Upper lobe of left lung (tissue), 6 donors: Measurements from ENCODE around the gene FOXO1. TPM values are rescaled to one million over a fixed set of nuclear protein-coding genes. Genes with fewer than 3 reads are reported as not detected.

ENCODE experiments used
- ATAC-seq, 2 donors: fragments of 200-7000 bp; cut with Tn5 transposase; one replicate each; pipeline ENCODE4 v1.9.1; 2022; ENCODE audit warnings: mild to moderate bottlenecking in 2 of 2, moderate library complexity in 2 of 2; ENCODE audit not compliant: low FRiP score in 2 of 2
- DNase-seq, 2 donors: peaks; one replicate each; pipeline ENCODE4 v3.0.0-alpha.2; 2019 to 2020
- H3K27ac ChIP-seq, 4 donors: fragments of 200-600 bp; sonication (generic); one replicate each; pipeline ENCODE4 v1.5.1; 2016 to 2019
- H3K27me3 ChIP-seq, 4 donors: fragments of 200-600 bp; sonication (generic); one replicate each; pipeline ENCODE4 v1.5.1; 2017 to 2019
- H3K36me3 ChIP-seq, 4 donors: fragments of 200-600 bp; sonication (generic); one replicate each; pipeline ENCODE4 v1.5.1; 2016 to 2019
- H3K4me1 ChIP-seq, 4 donors: fragments of 200-600 bp; sonication (generic); one replicate each; pipeline ENCODE4 v1.5.1; 2018 to 2019
- H3K4me3 ChIP-seq, 4 donors: fragments of 200-600 bp; sonication (generic); one replicate each; pipeline ENCODE4 v1.5.1; 2017 to 2019; ENCODE audit warnings: mild to moderate bottlenecking in 2 of 4, moderate library complexity in 1 of 4
- H3K9me3 ChIP-seq, 4 donors: fragments of 200-600 bp; sonication (generic); one replicate each; pipeline ENCODE4 v1.5.1; 2018 to 2019
- EP300 ChIP-seq, 4 donors: sonication (generic); formaldehyde crosslinking; IDR thresholded peaks; one replicate each; pipeline ENCODE4 v1.5.1; 2017; ENCODE audit warnings: antibody characterized with exemption in 4 of 4, control low read depth in 2 of 4
- POLR2A ChIP-seq, 4 donors: fragments of 450-650 bp; IDR thresholded peaks; one replicate each; pipeline ENCODE4 v1.5.1; 2016 to 2017; ENCODE audit warnings: antibody characterized with exemption in 4 of 4, mild to moderate bottlenecking in 2 of 4
- POLR2AphosphoS5 ChIP-seq, 2 donors: sonication (generic); formaldehyde crosslinking; IDR thresholded peaks; one replicate each; pipeline ENCODE4 v1.5.1; 2017; ENCODE audit warnings: antibody characterized with exemption in 2 of 2
- WGBS, 2 donors: methylation state at CpG; one replicate each; pipeline ENCODE4 v1.1.5; 2017 to 2018; 5-methylcytosine and 5-hydroxymethylcytosine counted together
- total RNA-seq, 6 donors: library from RNA; depleted of rRNA in 4 of 6; stranded (reverse); fragments of >200 nt in 4 of 6; gene quantifications; one replicate each; pipeline versions ENCODE4 v1.1.0 to v1.2.1, GENCODE V29; 2016 to 2021
- TF ChIP-seq, protein P1 (sequence below), 6 experiments: fragments of 450-650 bp in 4 of 6; fragments of 200-600 bp in 2 of 6; sonication (generic) in 2 of 6; IDR thresholded peaks; one replicate each; pipeline ENCODE4 v1.5.1; 2016 to 2019; ENCODE audit warnings: antibody characterized with exemption in 6 of 6
- donor health status: DM: no; HTN: no; CAD: no; lungs with moderate emphysema.
- donor health status: DM: no; HTN: yes; CAD: no; lungs with severe emphysema.

Gene FOXO1
- total RNA-seq, 6 donors from 2014 or later: 23.0 to 36.8 (median 31.2) TPM

DNA sequence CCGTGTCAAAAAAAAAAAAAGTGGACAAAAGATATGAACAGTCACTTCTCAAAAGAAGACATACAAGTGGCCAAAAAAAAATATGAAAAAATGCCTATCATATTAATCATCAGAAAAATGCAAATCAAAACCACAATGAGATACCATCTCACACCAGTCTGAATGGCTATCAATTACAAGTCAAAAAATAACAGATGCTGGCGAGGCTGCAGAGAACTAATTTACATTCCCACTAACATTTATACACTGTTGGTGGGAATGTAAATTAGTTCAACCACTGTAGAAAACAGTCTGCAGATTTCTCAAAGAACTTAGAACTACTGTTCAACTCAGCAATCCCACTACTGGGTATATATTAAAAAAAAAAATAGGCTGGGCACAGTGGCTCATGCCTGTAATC, 26.5 kb upstream of the FOXO1 start:
- H3K27ac ChIP-seq: no peak overlapping the region
- no peaks in the 10 kb centered on the region for H3K27me3 ChIP-seq
- H3K4me1 ChIP-seq: no peaks in the 10 kb centered on the region
- ATAC-seq (no peak), DNase-seq (no peak)
- H3K4me3 ChIP-seq: no peak overlapping the region
- no peaks in the 10 kb centered on the region for H3K9me3 ChIP-seq
- no peaks in the 10 kb centered on the region for H3K36me3 ChIP-seq
- no peak for TF ChIP-seq EP300 (IDR thresholded peaks at IDR 0.05)
- WGBS, 2 donors: 59 to 66% methylated on average over 2 of the region's 2 CpGs

DNA sequence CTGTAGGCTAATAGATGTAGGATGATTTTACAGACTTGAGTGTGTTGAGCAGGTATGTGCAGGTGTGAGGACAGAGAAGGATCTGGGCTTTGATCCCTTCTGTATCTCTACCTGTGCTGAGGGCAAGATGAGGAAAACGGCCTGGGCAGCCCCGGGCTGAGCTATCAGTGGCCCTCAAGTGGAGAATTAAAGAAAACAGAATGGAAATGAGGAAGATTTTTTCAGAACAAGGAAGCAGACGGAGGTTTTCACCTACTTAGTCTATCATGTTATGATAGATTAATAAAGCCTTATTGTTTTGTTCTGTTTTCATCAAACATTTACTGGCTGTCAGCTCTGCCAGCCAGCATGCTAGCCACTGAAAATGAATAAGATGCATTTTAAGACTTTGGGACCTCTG, 22.3 kb upstream of the FOXO1 start:
- no peaks in the 10 kb centered on the region for H3K27me3 ChIP-seq
- ATAC-seq (no peak), DNase-seq (no peak)
- no peaks in the 10 kb centered on the region for H3K4me1 ChIP-seq
- WGBS, 2 donors: 62 to 72% methylated on average over 3 of the region's 3 CpGs
- H3K36me3 ChIP-seq: no peaks in the 10 kb centered on the region
- H3K27ac ChIP-seq: no peak overlapping the region
- TF ChIP-seq POLR2AphosphoS5 (IDR thresholded peaks at IDR 0.05): no peak
- TF ChIP-seq, protein P1, sequence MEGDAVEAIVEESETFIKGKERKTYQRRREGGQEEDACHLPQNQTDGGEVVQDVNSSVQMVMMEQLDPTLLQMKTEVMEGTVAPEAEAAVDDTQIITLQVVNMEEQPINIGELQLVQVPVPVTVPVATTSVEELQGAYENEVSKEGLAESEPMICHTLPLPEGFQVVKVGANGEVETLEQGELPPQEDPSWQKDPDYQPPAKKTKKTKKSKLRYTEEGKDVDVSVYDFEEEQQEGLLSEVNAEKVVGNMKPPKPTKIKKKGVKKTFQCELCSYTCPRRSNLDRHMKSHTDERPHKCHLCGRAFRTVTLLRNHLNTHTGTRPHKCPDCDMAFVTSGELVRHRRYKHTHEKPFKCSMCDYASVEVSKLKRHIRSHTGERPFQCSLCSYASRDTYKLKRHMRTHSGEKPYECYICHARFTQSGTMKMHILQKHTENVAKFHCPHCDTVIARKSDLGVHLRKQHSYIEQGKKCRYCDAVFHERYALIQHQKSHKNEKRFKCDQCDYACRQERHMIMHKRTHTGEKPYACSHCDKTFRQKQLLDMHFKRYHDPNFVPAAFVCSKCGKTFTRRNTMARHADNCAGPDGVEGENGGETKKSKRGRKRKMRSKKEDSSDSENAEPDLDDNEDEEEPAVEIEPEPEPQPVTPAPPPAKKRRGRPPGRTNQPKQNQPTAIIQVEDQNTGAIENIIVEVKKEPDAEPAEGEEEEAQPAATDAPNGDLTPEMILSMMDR (IDR thresholded peaks at IDR 0.05): no peak
- no peak for TF ChIP-seq POLR2A (IDR thresholded peaks at IDR 0.05)
- TF ChIP-seq EP300 (IDR thresholded peaks at IDR 0.05): no peak
- no peak overlapping the region for H3K4me3 ChIP-seq
- no peaks in the 10 kb centered on the region for H3K9me3 ChIP-seq

- TF ChIP-seq POLR2A (IDR thresholded peaks at IDR 0.05) (no peak), EP300 (IDR thresholded peaks at IDR 0.05) (no peak)
- TF ChIP-seq, protein P1 (IDR thresholded peaks at IDR 0.05): peak; percentile 36 to 72 (median 53)
- H3K9me3 ChIP-seq: no peaks in the 10 kb centered on the region
- ATAC-seq: peak in 1 of 2 donors; percentile 68
- 51% methylated on average over 11 of the region's 11 CpGs for WGBS, 2 donors
- peaks cover 0 to 11% (median 3%) of the 10 kb centered on the region in 4 donors for H3K4me1 ChIP-seq
- H3K27ac ChIP-seq: no peak overlapping the region
- no peak overlapping the region for H3K4me3 ChIP-seq
- no peak for DNase-seq
- no peaks in the 10 kb centered on the region for H3K36me3 ChIP-seq
- H3K27me3 ChIP-seq: no peaks in the 10 kb centered on the region
Observed at GRCh38 chr13:40682449-40683240, 16.2 kb upstream of the FOXO1 start.

DNA sequence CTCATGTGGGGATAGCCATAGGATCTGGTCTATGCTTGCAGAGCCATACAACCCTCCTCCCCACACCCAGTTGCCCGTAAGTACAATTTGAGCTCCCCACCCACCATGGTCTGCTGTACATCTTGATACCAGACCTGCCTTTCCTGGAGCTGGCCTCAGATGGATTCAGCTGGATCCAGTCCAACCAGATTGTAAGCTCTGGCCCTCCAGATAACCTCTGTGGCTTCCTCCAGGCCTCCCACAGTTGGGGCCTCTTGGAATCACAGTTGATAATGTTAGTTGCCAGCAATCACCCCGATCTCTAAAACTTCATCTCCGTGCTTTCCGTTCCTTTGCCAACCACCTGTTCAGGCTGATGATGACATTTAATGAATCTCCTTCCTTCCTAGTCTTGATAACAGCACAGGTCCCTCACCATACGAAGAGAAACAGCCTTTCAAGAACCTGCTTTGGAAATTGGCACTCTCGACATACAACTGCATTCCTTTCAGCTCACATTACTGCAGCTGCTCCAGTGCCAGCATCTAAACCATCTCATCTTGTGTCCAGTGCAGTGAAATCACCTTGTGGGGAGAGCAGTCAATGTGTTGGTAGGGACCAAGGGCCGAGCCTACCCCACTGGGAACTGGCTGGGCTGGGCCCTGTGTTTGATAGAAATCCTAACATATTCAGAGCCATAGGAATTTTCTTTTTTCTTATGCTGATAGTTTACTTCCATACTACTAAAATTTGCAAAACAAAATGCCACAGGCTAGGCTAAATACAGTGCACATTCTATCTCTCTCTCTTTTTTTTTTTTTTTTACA, 15.1 kb upstream of the FOXO1 start:
- Histone ChIP-seq H3K4me1 (peaks cover 0 to 11% (median 3%) of the 10 kb centered on the region in 4 donors), H3K4me3 (no peak overlapping the region), H3K9me3 (no peaks in the 10 kb centered on the region), H3K27me3 (no peaks in the 10 kb centered on the region), H3K27ac (no peak overlapping the region), H3K36me3 (no peaks in the 10 kb centered on the region)
- DNase-seq (peak in 1 of 2 donors; percentile 26), ATAC-seq (peak; percentile 40 to 43)
- TF ChIP-seq POLR2A (IDR thresholded peaks at IDR 0.05): no peak
- TF ChIP-seq POLR2AphosphoS5 (IDR thresholded peaks at IDR 0.05): no peak
- TF ChIP-seq EP300 (IDR thresholded peaks at IDR 0.05): no peak
- TF ChIP-seq, protein P1 (IDR thresholded peaks at IDR 0.05): no peak
- 43 to 50% methylated on average over 7 of the region's 7 CpGs for WGBS, 2 donors

DNA sequence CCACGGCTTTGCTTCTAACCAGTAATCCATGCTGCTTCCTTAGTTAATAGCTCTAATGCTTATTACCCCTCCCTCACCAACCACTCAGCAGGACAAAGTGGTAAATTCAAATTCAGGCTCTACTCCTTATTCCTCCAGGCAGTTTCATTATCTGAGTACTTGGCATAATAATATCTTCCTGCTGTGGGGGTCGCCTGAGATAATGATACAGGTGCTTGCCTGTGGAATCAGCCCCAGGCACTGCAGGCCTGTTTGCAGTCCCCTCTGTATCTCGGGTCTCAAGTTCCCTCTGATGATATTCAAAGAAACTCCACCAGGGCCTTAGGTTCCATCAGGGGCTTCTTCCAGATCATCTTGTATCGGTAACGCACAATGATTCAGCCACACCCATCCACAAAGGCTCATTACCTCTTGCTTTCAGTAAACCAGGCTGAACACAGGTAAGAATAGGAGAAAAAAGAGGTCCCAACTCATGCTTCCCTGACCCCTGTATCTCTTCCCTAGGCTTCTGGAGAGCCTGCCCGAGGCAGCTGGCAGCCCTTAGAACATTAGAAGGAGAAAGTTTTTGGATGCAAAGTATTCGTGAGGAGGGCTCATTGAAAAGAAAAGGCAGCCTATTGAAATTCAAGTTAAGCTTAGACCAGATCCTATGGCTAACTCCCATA, 14.3 kb upstream of the FOXO1 start:
- H3K27me3 ChIP-seq: no peaks in the 10 kb centered on the region
- H3K36me3 ChIP-seq: no peaks in the 10 kb centered on the region
- WGBS, 2 donors: 82 to 85% methylated on average over 7 of the region's 7 CpGs
- H3K4me1 ChIP-seq: peaks cover 0 to 11% (median 3%) of the 10 kb centered on the region in 4 donors
- ATAC-seq: no peak
- no peak overlapping the region for H3K4me3 ChIP-seq
- DNase-seq: no peak
- no peaks in the 10 kb centered on the region for H3K9me3 ChIP-seq
- no peak for TF ChIP-seq POLR2A (IDR thresholded peaks at IDR 0.05)
- TF ChIP-seq POLR2AphosphoS5 (IDR thresholded peaks at IDR 0.05): no peak
- no peak overlapping the region for H3K27ac ChIP-seq
